Posterior vena cava (tissue), 2 donors: Measurements from ENCODE around the gene LRRC74A. TPM values are rescaled to one million over a fixed set of nuclear protein-coding genes. Genes with fewer than 3 reads are reported as not detected.

ENCODE experiments used
- DNase-seq: peaks from one replicate; pipeline ENCODE4 v3.0.0-alpha.2; 2020; ENCODE audit warnings: low spot score
- intact Hi-C, 2 donors: fragments of 100-400 bp; cut with DNase I; formaldehyde crosslinking; loops; one replicate each; pipeline versions ENCODE4 v1.14.1 to v1.14.2; 2022 to 2023
- long read RNA-seq, 2 donors: library from polyadenylated mRNA; unstranded; transcript quantifications; one replicate each; pipeline ENCODE4 v2.0.0, GENCODE V29; 2020 to 2021
- total RNA-seq, 2 donors: library from RNA; stranded (reverse); fragmentation: NEBNext Ultra II Directional; extraction: Animal tissue kit (Norgen Biotek cat#: 25700); gene quantifications; one replicate each; pipeline ENCODE4 v1.2.1, GENCODE V29; 2021
- donor health status: DM: yes; HTN: yes; CAD: no.
- donor health status: DM: yes; HTN: yes; CAD: no.

Gene LRRC74A
- not detected for total RNA-seq
- long read RNA-seq, donor 1, result 0 reads
- long read RNA-seq, donor 2, partial matches to known transcripts, result 0 of 3 reads
- long read RNA-seq, donor 2, other reads (novel, unspliced or antisense), result 3 of 3 reads

DNA sequence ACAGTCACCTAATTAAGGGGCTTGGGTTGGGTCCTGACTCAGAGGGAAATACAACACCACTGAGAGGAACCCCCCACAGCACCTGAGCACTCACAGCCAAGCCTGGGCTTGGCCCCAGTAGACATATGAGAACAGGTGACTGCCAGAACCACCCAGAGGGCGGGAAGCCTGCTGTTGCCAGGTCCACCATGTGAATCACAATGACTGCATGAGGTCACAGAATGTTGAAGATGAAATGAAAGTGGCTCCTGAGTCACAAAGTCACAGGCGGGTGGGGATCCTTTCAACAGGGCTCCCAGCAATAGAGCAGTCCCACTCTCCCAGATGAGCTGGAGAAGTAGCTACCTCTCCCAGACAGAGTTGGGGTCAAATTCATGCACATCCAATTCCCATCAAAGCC, at the start of gene LRRC74A:
LRRC74A (plus strand) TSS at position 287 of the 400 bp plus-strand sequence. CDS start 290 bp downstream, outside the sequence.
- DNase-seq, result no peak
- intact Hi-C loops, result no loop called here

DNA sequence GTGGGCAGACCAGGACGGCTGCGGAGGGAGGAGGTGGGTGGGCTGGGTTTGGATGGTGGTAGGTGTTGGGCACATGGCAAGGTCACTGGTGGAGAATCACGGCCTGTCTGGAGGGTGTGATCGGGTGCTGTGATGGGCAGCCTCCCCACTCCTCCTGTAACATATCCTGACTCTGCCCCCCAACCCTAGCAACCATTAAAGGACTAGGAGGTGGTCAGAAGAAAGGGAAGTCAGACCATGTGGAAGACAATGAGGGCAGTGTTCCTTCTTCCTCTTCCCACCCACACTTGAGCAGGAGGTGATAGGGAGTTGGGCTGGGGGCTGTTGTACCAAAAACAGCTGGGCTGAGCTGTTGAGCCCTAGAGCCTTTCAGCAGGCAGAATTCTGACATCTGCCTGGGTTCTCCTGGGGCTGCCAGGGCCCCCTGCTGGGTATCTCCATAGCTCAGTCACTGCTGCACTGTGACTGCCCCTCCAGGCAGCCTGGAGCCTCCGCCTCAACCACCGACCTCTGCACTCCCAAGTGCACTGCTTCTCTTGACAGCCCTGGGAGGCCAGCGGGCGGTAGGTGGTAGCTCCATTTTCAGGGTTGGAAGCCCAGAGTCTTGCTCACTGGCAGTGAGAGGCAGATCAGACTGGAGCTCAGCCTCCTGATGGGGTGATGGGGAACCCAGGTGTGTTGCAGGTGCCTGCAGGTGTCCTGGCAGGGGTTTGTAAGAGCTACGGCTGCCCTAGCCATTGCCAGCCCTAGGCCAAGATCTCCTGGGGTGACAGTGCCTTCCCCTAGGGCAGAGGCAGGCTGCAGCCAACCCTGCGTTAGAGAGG, 49.6 kb upstream of the LRRC74A start:
- intact Hi-C loops, result loop anchor here in 1 of 2 donors (2.0 kb wide), 1 partner anchor 76 kb away; no protein-coding TSS in a partner anchor
- DNase-seq, result peak; percentile 58

DNA sequence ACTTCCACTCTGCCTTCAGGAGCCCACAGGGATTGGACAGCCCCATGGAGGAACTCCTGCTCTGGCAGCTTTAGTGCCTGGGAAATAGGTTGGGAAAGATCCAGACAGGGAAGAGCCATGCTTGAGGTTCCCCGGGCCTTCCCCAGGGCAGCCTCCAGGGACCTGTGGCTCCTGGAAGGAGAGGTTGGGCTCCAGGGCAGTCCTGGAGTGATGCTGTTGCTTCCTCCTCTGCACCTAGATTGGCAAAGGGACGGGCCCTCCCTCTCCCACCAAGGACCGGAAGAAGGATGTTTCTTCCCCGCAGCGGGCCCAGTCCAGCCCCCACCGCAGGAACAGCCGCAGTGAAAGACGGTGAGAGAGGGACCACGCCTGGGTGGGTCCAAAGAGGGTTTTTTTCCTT, 48.5 kb upstream of the LRRC74A start:
- intact Hi-C loops, result loop anchor here in 1 of 2 donors (2.0 kb wide), 1 partner anchor 77 kb away; no protein-coding TSS in a partner anchor
- peak; percentile 60 for DNase-seq

DNA sequence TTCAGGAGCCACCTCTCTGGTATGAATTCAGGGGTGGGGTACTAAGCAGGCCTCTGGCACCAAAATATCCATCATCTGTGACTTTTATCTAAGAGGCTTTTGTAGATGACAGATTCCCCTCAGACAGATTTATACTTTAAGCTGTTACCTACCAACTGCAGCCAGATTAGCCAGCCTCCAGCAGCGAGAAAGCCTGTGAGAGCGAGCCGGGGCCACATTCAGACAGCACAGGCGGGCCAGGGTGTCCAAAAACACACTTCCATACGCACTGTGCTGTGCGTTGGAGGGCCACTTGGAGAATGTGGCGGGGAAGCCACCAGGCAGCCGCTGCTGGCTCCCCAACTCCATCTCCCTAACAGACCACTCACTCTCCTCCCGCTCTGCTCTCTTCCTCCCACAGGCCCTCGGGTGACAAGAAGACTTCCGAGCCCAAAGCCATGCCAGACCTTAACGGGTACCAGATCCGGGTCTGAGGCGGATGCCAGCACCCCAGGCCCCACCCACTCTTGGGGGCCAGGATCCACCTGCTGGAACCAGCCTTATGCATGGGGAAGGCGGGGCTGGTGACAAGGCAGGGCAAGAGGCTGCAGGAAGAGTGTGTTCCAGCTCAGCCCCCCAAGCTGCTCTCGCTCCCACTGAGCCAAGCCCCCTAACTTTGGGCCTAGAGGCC, 47.5 kb upstream of the LRRC74A start:
- intact Hi-C loops, result no loop called here
- DNase-seq, result peak; percentile 62

DNA sequence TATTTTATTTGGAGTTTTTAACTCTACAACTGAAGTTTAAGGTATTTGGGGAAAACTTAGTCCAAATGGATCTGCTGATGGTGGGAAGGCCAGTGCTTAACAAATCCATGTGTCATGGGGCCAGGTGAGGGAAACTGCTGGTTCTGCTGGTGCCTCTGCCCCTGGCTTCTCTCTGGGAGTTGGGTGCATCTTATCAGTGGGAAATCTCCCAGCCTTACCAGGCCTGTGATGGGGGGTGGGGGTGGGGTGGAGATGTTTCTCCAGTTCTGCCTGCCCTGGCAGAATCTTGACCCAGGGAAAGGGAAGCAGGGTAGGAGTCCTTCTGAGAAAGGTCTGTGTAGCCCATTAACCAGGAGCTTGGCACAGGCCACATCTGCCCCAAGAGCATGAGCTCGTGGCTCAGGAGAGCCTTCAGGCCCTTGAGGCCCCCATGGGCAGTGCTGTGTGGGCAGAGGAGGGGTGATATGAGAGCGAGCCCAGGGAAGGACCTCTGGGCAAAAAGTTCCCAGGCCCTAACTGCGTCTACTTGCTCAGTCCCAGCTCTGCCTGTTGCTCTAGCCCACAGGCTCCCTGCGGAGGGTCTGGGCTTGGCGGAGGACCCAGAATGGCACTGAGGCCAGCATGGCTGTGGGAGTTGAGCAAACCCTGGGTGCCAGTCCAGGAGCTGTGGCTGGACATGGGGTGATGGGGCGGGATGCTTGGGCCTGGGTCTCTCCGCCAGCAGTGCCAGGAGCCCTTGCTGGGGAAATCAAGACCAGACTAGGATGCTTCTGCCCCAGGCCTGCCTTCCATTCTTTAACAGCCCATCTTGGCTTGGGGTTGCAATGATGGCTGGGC, 46.8 kb upstream of the LRRC74A start:
- no peak for DNase-seq
- intact Hi-C loops, result loop anchor here (5.0 kb wide), 1 partner anchor 67 kb away; no protein-coding TSS in a partner anchor

DNA sequence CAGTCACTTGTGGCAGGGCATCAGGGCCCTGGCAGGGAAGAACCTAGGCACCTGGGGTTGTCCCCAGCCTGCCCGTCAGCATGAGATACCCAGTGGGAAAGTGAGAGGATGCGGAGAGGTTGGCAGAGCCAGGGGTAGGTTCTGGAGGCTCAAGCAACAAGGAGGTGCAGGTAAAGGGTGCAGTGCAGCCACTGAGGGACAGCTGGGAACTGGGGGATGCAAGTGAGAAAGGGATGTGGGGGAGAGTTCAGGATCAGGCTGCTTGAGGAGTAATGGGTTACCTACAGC, 46.2 kb upstream of the LRRC74A start:
- intact Hi-C loops, result loop anchor here (5.0 kb wide), 1 partner anchor 68 kb away; no protein-coding TSS in a partner anchor
- DNase-seq, result no peak

DNA sequence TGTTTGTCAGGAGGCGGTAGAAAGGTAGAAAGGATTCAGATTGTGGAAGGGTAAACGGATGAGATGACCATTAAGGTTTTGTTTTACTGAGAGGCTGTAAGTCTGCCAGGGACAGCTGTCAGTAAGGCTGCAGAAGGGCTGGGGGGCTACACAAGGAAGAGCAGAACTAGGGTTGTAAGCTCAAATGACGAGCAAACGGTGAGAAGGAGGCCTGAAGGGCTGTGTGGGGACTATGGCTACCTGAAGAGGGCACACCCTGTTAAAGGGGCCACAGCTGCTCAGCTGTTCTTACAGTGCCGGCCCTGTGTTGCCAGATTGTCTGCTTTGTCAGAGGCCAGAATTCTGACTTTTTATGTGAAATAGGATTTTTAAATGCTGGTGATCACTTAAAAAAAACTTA, 45.8 kb upstream of the LRRC74A start:
- no peak for DNase-seq
- intact Hi-C loops, result loop anchor here (5.0 kb wide), 1 partner anchor 68 kb away; no protein-coding TSS in a partner anchor

DNA sequence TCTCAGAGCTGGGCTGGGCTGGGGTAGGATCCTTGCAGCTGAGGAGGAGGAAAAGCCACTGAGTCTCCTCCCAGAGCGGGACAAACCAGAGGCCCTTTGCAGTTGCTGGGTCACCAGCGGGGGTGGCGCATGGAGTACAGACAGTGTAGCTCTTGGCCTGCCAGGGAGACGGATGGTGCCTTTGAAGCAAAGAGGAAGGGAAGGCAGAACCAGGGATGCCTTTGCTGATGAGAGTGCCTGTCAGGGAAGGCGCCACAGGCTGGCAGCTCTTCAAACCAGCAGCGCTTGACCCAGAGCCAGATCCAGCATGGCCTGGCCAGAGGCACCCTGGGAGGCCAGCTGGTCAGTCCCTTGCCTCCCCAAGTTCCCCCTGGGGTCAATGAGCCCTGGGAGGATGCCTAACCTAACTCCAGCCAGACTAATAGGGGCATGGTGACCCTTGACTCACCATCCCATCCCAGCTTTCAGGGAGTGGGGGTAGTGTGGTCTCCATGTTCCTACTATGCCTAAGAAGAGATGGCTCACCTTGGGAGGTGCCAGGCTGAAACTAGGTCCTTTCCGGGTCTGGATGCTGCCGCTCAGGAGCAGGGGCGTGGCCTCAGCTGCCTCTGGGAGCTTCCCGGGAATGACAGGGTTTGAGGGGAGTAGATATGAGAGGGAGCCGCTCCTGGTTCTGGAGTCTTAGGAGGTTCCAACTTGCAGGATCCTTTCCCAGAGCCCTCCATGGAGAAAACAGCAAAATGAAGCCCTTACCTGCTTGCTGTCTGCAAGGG, 45.1 kb upstream of the LRRC74A start:
- intact Hi-C loops, result loop anchor here (5.0 kb wide), 1 partner anchor 69 kb away; no protein-coding TSS in a partner anchor
- DNase-seq, result no peak

DNA sequence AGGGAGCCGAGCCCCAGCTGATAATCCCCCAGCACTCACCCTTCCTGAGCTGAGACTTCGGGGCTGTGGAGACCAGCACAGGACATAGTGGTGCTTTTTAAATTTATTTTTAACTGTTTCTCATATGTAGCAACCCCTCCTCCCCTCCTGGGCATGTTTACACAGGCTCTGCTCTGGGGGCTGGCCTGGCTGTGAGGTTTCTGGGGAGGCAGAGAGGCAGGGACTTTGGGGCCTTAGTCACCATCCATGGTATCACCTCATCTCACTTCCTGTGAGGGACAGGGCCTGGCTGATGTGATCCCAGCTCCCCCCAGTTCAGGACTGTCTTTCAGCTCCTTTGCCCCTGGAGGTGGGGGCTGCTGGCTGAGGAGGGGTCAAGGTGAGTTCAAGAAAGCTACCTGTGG, 44.6 kb upstream of the LRRC74A start:
- DNase-seq, result no peak
- intact Hi-C loops, result loop anchor here (2.0 to 5.0 kb wide), 2 partner anchors 55 to 69 kb away; no protein-coding TSS in a partner anchor

DNA sequence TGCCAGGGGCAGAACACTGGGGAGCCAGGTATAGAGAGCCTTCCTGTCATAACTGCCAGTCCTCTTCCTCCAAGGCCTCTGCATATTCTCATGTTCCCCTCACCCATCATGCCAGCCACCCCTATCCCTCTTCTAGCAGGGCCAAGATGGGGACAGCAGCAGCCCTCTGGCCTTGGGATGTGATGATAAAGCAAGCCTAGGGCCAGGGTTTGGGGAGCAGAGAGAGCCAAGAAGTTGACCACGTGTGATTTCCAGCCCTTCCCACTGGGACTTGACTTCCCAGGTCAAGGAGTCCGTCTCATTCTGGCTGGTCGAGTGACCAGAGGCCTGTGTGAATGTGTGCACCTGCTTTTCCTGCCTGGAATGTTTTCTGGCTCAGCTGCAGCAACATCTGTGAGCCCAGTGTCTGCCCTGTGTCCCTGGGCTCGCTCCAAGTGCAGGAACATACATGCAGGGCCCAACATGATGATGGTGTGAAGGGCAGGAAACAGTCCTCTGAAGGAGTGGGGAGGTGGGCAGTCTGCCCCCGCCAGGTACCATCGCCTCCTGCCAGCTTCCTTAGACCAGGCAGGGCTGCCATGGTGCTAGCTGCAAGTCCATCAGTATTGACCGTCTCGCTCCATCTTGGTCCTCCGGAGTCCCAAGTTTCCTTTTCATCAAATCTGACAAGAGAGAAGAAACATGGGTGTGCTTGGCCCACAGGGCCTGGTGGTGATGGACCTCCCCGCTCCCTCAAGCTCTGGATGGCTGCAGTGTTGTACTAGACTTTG, 43.9 kb upstream of the LRRC74A start:
- intact Hi-C loops, result loop anchor here (2.0 to 5.0 kb wide), 2 partner anchors 55 to 70 kb away; no protein-coding TSS in a partner anchor
- no peak for DNase-seq

DNA sequence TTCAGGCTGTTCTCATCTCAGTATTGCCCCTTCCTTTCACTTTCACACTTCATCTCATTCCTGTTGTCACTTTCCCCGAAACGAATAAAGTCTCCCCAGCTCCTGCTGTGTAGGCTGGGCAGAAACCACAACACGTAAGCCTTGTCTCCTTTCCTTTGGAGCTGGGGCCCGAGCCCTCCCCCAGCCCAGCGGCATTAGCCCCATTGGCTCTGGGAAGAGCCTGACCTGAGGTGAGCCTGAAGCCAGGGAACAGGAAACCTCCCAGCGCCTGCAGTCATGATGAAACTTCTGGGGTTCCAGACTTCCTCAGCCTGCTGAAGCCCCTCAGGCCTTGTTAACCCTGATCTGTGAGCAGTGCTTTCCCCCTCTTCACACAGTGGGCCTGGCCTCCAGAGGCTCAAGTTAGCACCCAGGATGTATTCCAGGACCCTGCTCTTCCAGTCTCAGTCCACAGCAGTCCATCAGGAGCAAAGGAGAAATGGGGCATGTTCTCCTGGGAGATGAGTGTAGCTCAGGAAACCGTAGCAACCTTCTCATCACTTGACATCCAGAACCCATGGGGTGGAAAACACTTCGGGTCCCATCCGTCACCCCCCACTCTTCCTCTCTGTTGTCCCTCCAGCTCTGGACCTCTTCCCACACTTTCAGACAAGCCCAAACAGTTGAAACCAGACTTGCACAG, 43.2 kb upstream of the LRRC74A start:
- DNase-seq, result no peak
- intact Hi-C loops, result loop anchor here (2.0 to 5.0 kb wide), 2 partner anchors 56 to 71 kb away; no protein-coding TSS in a partner anchor

DNA sequence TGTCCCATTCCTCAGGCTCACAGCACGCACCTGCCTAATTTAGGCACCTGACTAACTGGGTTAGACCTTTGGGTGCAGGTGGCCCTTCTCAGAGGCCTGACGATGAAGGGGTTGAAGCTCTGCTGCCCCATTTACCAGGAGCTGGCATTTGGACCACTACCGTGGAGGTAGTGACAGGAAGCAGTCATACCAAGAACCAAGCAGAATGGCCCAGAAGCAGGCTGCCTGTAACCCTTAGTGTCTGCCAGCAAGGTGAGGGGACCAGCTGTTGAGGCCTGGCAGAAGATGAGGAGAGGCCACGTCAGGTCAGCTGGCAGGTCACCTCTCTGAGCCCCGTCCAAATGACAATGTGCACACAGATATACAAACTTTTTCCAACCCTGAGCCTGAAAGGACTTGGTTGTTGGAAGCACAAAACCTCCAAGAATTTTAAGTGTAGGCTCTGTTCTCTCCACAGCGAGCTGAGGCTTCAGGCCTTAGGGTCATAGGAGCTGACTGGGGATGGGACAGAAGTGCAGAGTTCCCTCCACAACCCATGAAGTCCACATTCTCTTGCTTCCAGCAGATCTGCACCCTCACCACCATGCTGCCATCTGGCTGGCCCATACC, 41.8 kb upstream of the LRRC74A start:
- intact Hi-C loops, result loop anchor here (5.0 kb wide), 1 partner anchor 72 kb away; no protein-coding TSS in a partner anchor

DNA sequence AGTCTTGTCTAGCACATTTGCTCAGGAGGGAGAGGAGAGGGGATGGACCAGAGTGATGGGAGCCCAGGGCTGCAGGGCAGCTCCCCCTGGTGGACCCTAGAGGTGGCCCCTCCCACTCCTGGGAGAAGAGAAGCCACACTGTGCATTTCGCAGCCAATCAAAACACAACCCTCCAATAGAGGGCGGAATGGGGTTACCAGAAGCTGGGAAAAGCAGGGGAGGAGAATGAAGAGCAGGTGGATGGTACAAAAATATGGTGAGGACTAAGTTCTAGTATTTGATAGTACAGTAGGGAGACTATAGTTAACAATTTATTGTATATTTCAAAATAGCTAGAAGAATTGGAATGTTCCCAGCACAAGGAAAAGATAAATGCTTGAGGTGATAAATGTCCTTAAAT, 41.3 kb upstream of the LRRC74A start:
- intact Hi-C loops, result loop anchor here (5.0 kb wide), 1 partner anchor 73 kb away; no protein-coding TSS in a partner anchor
- DNase-seq, result peak; percentile 90

More for the DNA sequence above, 41.8 kb upstream of the LRRC74A start:
- DNase-seq, result no peak

DNA sequence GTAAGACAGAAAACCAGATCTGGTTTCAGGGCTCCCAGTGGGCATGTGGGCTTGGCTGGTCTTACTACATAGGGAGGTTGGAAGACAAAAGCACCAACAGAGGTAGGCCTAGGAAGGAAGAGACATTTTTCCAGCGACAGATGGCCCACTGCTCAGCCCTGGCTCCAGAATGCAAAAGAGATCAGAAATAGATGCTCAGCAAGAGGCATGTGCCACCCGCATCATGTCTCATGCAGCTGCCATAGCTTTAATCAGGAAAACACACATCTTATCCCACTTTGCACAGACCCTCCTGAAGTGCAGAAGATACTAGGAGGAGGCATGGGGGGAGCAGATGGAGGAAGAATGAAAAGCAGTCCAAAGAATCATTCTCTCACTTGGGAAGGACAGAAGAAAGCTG, 39.6 kb upstream of the LRRC74A start:
- intact Hi-C loops, result no loop called here
- DNase-seq, result no peak

DNA sequence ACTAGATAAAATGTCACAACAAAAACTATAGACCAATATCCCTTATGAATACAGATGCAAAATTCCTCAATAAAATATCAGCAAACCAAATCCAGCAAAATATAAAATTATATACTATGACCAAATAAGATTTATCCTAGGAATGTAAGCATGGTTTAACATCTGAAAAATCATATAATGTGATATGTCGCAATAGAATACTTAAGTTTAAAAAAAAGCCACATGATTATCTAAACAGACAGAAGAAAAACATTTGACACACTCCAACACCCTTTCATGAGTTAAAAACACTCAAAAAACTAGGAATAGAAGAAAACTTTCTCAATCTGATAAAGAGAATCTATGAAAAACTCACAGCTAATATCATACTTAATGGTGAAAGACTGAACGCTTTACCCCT, 33.8 kb upstream of the LRRC74A start:
- DNase-seq, result no peak

DNA sequence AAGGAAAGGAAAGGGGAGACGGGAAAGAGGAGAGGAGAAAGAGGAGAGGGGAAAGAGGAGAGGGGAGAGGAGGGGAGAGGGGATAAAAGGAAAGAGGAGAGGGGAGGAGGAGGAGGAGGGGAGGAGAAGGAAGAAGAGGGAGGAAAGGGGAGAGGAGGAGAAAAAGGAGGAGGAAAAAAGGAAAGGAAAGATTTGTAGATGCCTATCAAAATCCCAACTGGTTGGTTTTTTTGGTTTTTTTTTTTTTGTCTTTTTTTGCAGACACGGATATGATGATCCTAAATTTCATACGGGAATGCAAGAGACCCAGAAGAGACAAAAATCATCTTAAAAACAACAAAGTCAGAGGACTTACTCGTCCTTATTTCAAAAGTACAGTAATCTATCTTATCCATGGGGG, 32.9 kb upstream of the LRRC74A start:
- DNase-seq, result no peak
- intact Hi-C loops, result no loop called here

More for the DNA sequence above, 33.8 kb upstream of the LRRC74A start:
- intact Hi-C loops, result no loop called here

DNA sequence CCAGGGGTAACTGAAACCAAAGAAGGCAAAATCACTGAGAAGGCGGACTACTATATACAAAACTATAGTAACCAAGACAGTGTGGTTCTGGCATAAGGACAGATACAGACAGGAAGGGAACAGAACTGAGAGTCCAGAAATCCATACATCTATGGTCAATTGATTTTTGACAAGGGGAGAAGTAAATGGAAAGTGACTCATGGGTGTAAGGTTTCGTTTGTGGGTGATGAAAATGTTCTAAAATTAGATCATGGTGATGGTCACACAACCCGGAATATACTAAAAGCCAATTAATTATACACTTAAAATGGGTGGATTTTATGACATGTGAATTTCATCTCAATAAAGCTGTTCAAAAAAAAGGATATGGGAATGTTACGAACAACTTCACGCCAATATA, 32.3 kb upstream of the LRRC74A start:
- no peak for DNase-seq
- intact Hi-C loops, result no loop called here
